Measurements from ENCODE around the gene KYNU. TPM values are rescaled to one million over a fixed set of nuclear protein-coding genes. Genes with fewer than 3 reads are reported as not detected.
"Not testable (repeated sequence)": the region's sequence is repeated elsewhere in the genome, so short reads cannot be mapped to it uniquely, and the experiment has no call there.

KYNU gene
- total RNA-seq, 1 experiment from 2014 or later = 11.3 TPM

DNA sequence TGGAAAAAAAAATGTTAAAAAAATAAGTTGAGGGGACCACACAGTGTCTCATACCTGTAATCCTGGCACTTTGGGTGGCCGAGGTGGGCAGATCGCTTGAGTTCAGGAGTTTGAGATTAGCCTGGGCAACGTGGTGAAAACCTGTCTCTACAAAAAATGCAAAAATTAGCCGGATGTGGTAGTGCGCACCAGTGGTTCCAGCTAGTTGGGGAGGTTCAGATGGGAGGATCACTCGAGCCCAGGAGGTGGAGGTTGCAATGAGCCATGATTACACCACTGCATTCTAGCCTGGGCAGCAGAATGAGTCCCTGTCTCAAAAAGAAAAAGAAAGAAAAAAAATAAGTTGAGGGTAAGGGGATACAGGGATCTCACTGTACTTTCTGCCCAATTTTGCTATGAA, 6.1 kb upstream of the KYNU start:
- DNase-seq (ENCODE audit: low read depth) = no peak

- peak; percentile 87 for DNase-seq (ENCODE audit: low read depth)
These were observed 4.4 kb upstream of the KYNU start for GRCh38 chr2:142872882-142873724.

GRCh38 chr2:142873831-142874287, 3.6 kb upstream of the KYNU start:
- DNase-seq (ENCODE audit: low read depth) = no peak

DNA sequence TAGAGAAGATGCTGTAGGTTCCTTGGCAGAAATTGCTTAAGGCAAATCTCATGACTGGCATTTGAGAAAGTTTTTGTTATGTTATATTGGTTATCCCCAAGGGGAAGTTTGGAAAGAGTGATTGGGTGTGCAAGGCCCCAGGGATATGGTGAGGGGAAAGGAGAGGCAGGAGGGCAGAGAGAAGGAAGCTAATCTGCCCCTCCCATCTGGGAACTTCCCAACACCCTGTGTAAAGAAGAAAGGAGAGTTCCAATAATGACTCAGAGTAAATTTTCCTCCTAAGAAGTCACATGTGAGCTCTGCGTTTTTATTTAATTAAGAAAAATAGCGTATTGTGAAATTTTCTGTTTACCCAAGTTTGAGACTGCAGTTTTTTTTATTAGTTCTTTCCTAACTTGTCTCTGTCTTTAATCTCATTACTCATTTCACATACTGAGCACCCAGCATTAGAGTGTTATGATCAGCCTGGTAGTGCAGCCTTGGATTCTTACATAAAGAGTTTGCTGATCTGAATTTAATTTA, 3.1 kb upstream of the KYNU start:
- DNase-seq (ENCODE audit: low read depth) = peak; percentile 93

GRCh38 chr2:142875010-142875409, 2.5 kb upstream of the KYNU start:
- DNase-seq (ENCODE audit: low read depth) = no peak

DNA sequence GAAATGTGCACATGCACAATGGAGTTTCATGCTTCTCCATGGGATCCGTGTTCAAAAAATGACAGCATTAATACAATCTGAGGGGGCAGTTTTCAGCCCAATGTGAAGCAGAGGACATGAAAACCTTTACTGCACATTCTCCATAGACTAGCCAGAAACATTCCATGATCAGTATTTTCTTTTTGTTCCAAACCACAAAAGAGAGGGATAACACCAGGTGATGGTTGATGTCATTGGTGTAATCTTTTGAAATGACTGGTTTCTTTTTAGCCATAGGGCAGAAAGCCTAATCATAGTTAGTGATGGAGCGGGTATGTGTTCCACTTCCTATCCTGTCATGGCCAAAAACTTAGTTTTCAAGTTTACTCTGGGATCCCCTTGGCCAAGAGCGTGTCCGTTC, 1.8 kb upstream of the KYNU start:
- peak; percentile 53 for DNase-seq (ENCODE audit: low read depth)

DNA sequence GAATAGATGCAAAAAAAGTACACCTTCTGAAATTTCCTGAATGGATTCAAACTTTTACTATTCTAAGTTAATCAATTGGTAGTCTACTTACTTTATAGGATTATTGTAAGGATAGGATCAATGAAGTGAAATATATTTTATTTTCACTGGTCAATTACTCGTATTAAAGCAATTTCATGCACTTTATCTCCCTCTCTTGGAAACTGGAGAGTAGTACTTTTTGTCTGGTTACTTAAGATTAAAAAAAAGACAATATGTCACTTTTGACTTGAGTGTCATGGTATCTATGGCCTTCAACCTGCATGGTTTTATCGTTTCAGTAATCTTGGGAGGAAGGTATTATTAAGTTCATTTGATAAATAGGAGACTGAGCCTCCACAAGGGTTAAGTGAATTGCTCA, 1.0 kb upstream of the KYNU start:
- no peak for DNase-seq (ENCODE audit: low read depth)

GRCh38 chr2:142878031-142878678, 691 bp downstream of the KYNU start:
- DNase-seq (ENCODE audit: low read depth) = no peak

DNA sequence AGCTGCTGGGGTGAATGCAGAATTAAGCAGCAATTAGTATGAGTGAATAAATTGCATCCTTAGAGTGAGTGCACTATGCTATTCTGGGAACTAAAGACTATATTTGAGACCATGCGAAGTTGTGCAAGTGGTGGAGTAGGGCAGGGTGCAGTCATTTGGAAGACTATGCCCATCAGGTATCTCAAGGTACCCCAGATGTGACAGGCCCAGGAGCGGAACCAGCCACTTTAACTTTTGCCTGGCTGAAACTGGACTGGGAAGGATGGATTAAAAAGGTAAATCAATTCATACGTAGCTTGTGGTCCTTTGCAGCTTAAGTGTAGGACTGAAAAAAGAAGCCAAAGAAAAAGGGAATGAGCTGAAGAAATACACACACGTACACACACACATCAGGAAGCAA, 1.7 kb downstream of the KYNU start:
- DNase-seq (ENCODE audit: low read depth) = no peak

GRCh38 chr2:142880279-142880678, 2.8 kb downstream of the KYNU start:
- DNase-seq (ENCODE audit: low read depth) = peak; percentile 72

- no peak for DNase-seq (ENCODE audit: low read depth)
These were observed 4.2 kb downstream of the KYNU start for GRCh38 chr2:142881619-142882018.

GRCh38 chr2:142882500-142882899, 5.0 kb downstream of the KYNU start:
- DNase-seq (ENCODE audit: low read depth) = not testable (repeated sequence)

GRCh38 chr2:142883526-142883925, 6.1 kb downstream of the KYNU start:
- no peak for DNase-seq (ENCODE audit: low read depth)

GRCh38 chr2:142885543-142885942, 8.1 kb downstream of the KYNU start:
- DNase-seq (ENCODE audit: low read depth) = no peak

DNA sequence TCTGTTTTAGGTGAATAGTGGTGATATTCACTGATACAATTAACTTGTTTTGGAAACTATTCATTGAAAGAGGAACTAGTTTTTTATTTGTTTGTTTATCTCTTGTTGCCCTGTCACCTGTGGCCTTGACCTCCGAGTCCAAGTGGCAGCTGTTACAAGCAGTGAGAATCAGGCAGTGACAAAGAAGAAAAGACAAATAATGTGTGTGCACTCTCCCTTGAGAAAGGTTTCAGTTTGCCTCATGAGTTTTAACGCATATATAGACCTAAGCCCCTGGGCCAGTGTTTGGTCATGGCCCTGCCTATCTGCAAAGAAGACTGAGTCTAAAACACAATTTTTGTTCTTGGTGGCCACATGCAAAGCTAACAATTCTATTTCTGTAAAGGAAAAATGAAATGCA, 15.3 kb downstream of the KYNU start:
- DNase-seq (ENCODE audit: low read depth) = no peak

DNA sequence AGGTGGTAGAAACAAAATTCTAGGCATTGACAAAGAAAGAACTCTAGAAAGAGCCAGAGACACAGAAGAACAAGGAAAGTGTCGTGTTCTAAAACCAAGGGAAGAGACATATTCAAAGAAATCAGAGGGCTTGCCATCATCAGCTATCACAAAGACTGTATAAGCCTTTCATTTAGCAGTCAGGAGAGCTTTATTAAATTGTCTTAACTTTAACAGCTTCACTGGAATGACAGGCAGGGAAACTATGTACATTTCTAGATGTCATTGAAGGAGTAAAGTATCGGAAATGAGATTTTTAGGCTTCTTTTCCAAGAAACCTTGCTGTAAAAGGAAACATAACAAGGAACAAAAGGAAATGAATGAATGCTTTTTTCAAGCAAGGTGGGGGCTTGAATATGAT, 15.8 kb downstream of the KYNU start:
- no peak for DNase-seq (ENCODE audit: low read depth)

- no peak for DNase-seq (ENCODE audit: low read depth)
These were observed 20.3 kb downstream of the KYNU start for GRCh38 chr2:142897807-142898206.

DNA sequence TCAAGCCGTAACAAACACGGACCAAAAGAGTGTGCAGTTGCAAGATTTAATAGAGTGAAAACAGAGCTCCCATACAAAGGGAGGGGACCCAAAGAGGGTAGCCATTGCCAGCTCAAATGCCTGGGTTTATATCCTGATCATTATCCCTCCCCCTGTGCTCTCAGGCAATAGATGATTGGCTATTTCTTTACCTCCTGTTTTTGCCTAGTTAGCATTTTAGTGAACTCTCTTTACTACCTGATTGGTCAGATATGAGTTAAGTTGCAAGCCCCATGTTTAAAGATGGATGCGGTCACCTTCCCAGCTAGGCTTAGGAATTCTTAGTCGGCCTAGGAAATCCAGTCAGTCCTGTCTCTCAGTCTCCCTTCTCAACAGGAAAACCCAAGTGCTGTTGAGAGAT, 22.9 kb downstream of the KYNU start:
- DNase-seq (ENCODE audit: low read depth) = not testable (repeated sequence)

GRCh38 chr2:142901780-142902179, 24.3 kb downstream of the KYNU start:
- no peak for DNase-seq (ENCODE audit: low read depth)

DNA sequence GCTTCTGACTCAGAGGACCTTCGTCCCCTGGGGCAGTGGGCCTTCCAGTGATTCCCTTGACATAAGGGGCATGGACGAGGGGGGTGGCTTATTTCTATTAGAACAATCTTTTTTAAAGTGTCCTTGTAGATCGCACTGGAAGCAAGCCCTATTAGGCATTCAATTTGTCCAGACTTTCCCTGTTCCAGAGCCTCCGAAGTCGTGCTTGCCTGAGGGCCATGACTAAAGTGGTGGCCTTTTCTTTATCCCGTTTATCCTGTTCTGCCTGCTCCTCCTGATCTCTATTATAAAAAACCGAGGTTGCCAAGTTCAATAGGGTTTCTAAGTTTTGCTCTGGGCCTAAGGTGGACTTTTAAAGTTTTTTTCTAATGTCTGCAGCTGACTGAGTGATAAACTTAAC, 26.3 kb downstream of the KYNU start:
- peak; percentile 81 for DNase-seq (ENCODE audit: low read depth)

- DNase-seq (ENCODE audit: low read depth) = no peak
These were observed 30.2 kb downstream of the KYNU start for GRCh38 chr2:142907653-142908052.

DNA sequence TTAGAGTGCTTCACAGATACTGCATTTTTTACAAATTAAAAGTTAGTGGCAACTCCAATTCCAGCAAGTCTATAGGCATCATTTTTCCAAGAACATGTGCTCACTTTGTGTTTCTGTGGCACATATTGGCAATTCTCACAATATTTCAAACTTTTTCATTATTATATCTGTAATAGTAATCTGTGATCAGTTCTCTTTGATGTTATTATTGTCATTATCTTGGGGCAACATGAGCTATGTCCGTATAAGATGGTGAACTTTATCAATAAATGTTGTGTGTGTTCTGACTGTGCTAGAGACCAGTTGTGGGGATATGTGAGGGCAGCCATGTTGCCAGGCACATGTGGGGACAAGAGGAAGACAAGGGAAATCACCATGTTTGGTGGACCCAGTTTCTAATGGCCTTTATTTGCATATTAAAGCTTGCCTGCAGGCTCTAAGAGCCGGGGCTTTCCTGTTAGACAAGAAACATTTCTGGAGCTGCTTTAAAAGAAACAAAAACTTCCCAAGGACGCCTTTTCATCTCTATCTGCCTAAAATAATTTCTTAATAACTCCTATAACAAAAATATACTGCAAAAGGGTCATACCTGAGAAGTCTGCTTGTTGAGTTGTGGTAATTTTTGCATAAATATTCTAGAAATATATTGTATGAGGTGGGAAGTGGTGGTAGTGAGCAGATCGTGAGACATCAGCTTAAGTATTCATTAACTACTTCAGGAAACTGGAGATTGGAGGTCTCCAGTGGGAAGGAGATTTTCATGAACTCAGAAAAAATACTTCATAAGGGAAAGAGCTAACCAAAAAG, 37.2 kb downstream of the KYNU start:
- no peak for DNase-seq (ENCODE audit: low read depth)

Data from M059J (cell line).